Measurements from ENCODE around the gene CTDSPL. TPM values are rescaled to one million over a fixed set of nuclear protein-coding genes. Genes with fewer than 3 reads are reported as not detected.

Gene CTDSPL
- total RNA-seq, 1 donor from 2014 or later: 43.4 TPM

DNA sequence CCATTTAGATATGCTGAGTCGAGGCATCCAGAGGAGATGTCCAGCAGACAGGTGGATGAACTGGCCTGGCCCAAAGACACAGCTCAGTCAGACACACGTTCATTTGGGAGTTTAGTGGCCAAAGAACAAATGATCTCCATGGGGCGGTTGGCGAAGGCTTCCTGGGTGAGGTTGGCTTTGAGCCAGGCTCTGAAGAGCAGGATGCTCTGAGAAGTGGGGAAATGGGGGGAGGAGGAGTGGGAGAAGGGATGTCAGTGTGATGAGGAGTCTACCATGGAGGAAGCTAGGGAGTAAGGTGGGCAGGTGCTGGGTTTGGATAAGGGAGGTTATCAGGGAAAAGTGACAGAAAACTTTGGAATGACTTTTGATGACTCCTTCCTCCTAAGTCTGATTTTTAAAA lies 81.4 kb downstream of the CTDSPL start:
- DNase-seq (ENCODE audit: low read depth): no peak

DNA sequence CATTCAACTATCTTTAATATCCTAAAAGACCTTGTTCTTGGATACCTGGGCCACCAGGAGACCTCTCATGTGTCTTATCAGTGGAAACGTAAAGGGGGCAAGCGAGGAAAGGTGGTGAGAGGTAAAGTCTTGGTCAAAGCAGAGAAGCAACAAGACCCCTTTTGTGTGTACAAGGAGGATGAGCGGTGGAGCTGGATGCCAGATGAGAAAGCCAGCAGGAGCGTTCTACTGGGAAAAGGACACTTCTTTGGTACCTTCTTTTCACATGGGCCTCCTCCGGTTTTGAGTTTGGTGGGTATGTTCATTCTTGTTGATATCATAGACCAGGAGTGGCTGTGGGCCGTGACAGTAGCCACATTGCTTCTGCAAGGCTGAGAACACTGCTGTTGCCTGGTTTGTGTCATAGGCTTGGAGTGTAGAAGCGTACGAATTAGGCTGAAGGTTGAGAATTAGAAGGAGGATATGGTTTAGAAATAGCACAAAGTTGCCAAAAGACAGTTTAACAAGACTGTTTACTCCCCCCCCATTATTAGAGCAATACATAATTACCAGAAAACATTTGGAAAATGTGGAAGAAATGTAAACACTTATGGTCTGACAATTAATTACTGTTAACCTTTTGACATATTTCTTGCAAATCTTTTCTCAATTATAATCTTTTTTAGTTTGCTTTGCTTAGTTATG lies 82.1 kb downstream of the CTDSPL start:
- no peak for DNase-seq (ENCODE audit: low read depth)

DNA sequence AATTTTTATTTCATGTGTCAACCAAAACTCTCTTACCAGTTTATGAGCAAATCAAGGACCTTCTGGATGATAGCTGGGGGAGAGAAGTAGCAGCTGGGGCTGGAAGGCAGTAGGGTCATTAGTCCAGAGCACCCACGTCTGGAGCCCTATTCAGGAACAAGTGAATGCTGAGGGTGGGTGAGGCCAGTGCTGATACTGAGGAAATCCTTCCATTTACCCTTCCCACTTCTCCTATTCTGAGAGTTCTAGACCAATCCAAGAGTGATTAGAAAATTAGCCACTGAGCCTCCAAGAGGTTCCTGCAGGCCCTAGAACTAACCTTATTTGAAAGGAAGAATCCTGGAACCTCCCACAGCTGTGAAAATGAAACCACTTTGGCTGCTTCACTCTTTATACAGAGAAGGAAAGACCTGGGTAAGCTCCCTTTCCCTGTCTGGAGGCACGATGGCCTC lies 82.7 kb downstream of the CTDSPL start:
- peak; percentile 57 for DNase-seq (ENCODE audit: low read depth)

DNA sequence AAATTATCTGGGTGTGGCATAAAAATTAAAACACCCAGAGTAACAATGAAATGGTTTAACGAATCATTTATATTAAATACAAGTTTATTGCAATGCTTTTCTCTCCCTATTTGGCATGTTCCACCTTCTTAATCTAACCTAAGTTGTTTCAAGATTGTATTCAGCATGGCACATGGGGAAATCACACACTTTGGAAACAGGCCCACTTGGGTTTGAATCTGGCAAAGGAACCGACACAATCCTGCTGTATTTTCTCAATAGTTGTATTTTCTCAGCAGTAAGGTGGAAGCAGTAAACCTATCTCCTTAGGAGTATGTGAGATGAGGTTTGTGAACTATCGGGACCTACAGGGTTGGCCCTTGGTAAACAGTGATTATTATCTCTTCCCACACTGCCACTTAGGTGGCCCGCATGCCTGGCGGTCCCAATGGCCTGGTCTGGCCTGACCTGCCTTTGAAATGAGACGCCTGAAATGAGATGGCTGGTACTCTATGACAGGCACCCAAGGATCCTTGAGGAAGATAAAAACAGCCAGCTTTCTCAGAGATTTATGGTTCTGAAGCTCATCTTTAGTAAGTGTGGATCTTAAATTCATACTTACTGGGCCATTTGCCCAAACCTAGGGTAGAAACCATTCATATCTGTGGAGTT lies 83.6 kb downstream of the CTDSPL start:
- no peak for DNase-seq (ENCODE audit: low read depth)

DNA sequence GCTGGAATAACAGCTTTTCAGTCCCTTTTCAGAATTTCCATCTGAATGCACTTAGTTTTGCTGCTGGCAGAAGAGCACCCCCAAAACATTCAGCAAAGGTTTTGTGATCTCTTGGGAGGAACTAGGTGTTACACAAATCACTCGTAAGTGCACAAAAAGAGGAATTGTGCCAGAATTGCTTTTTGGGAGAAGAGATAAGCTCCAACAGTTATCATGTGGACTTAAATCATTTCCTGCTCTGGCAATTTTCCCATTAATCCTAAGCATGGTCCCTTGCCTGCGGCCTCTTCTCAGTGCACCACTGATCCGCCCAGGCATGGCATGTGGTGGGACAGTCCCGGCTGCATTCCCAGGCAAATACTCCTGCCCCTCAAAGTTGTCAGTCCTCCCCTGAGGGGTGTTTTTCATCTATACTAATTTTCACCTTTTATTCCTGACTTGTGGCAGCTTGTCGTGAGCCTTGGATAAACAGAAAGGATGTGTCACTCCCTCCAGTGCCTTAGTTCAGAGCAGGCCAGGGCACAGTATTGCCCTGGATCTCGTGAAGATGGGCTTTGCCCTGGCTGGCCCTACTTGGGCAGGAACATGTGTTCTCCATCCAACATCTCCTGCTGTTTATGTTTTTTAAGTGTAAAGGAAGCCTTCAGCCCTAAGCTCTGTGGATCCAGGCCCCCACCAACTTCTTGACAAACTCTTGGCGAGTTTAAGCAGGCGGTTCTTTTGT lies 84.3 kb downstream of the CTDSPL start:
- peak; percentile 80 for DNase-seq (ENCODE audit: low read depth)

DNA sequence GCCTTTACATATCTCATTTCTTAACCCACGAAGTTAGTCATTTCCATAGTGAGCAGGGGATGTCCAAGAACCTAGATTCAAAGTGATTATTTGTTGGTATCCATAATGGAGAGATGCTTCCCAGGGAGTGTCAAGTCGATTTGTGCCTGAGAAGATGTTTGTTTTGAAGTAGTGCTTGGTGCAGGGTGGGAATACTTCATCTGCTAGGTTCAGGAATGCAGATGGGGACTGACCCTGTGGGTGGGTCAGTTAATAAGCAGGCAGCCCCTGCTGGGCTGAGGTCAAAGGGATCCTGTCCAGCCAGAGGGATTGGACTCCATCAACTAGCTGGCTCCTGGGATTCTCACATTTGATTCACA lies 84.8 kb downstream of the CTDSPL start:
- DNase-seq (ENCODE audit: low read depth): no peak

DNA sequence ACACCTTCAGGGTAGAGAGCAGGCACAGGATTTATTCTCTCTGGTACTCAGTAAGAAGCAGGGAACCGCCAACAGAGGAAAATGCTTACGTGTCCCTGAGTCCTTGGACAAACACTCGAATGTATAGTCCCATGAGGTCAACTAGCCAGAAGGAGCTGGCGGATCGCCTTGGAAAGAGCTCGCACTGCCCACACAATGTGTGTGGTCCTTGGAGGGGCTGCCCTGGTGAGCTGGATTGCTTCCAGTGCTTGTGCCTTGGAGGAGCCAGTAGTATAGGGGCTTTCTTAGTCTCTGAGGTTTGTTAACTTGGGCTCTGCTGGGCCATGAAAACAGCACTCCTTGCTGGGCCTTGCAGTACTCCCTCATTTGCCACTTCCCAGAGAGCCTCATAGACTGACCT lies 88.2 kb downstream of the CTDSPL start:
- DNase-seq (ENCODE audit: low read depth): no peak

DNA sequence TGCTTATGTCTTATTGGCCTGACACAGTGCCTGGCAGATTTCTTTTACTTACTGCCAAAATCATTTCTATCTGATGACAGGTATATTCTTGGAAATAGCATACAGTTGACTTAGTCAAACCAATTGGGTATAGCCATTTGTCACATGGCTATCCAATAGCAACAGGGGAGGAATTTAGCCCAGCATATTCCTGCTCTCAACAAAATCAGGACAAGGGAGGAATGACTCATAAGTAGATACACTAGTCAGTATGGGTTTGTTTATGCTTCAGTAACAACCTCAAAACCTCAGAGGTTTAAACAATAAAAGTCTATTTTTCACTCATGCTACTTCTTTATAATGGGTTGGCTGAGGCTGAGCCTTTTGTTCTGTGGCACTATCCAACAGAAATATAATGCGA lies 90.9 kb downstream of the CTDSPL start:
- DNase-seq (ENCODE audit: low read depth): no peak

DNA sequence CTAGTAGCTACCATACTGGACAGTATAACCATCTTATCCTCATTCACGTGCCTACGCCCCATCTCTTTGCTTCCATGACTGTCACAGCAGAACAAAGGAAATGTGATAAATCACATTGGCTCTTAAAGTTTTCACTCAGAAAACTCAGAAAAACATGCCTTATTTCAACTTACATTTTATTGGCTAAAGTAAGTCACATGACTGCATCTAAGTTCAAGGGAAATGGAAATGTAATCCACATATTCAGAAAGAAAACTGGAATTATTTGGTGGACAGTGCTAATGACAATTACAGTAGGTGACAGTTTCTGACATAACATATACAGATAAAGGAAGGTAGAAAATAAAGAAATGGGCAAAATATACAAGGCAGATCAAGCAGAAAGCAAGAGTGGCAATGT lies 91.5 kb downstream of the CTDSPL start:
- DNase-seq (ENCODE audit: low read depth): no peak

DNA sequence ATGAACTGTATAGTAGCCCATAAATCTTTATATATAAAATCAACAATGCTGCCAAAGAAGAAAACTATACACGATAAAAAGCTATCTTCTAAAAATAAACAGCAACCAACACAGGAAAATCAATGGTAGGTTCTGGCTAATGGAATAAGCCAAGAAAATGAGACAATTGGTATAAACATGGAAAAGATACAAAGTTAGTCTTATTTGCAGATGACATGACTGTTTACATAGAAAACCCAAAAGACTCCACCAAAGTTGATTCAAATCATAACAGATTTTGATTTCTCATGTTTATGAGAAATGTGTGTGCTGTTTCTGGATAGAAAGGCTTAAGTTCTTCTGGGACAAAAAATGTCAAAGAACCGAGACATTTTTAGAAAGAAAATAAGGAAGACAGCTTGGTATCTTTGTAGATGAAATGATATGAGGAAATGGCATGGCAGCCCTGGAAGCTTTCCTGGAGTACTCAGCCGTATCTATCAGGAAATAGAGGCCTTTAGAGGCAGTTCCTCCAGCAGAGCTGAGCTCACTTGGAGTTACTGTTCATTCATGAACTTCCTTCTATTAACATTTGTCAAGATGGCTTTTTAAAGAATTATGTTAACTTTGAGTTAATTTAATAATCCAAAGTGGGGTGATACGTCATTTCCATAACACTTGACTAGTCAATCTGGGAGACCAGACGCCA lies 92.2 kb downstream of the CTDSPL start:
- no peak for DNase-seq (ENCODE audit: low read depth)

DNA sequence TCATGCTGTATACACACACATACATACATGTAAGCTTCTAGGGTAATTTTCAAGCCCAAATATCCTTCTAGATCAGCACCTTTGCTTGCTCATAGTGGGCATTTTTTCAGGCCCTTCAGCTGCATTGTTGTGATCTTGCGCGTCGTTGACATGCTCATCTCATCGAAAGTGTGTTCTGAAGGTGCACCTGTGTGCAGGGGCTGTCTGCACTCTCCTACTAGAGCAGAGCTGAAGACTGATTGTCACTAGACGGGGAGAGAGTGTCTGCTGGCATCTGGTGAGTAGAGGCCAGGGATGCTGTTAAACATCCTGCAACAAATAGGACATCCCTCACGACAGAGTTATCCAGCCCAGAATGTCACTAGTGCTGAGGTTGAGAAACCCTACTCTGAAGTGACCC lies 93.2 kb downstream of the CTDSPL start:
- no peak for DNase-seq (ENCODE audit: low read depth)

DNA sequence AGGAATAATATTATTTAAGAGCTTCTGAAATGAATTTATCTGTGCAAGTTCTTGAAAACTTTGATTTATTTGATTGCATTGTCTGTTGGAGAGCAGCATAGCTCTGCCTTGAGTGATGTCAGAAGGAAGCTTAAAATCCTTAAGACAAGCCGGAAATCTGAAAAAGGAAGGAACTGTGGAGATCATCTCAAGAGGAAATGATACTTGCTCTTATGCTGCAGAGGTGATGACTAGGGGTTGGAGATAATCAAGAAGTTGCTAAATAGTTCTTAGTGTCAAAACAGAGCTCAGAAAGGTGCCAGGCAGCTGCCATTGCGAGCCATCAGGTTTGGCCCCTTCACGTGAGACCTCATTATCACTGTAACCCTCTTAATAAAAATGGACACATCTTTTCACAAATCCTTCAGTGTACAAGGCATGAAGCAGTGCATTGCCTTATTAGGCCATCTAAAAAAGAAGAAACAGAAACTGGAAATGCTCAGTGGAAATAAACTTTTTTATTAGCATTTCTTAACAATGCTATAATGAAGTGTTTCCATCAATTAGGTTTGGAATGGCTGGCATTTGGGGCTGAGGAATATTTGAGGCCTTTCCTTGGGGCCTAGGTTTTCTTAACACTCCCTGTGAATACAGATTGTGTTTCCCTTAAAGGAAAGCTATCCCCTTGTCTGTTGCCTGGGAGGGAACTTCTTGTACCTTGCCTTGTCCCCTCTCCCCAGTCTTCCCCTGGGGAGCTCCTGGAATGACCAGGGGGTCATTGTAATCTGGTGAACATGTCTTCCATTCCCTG lies 94.4 kb downstream of the CTDSPL start:
- no peak for DNase-seq (ENCODE audit: low read depth)

DNA sequence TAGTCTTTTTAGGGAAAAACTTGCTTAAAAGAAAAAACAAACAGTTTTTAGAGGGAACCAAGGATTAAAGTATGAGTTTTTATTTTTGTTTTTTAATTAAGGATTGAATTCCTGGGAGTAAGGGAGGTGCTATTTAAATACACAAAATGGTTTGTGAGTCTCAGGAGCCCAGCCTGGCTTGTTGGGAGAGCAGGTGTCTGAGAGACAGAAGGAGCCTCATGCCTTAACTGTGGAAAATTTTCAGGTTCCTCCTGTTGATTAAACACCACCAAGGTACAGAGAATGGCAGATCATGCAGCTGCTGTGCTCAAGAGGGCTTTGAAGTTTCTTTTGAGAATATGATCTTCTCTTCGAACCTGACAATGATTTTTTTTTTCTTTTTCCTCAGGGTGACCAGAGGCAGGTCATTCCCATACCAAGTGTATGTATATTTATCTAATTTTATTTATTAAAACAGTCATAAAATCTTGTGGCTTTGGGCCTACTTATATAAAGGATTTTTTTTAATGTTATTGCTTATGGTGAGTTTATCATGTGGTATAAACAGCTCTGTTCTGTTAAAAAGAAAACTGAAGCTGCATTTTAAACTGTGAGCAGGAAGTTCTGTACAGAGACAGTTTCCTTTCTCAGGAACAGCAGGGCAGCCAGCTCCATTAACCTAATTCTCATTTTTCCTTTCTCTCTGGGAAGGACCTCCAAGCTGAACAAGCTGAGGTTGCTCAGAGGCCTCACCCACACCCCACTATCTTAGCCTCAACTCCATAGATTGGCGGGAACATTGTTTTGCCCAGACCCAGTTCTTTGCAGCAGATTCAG lies 95.3 kb downstream of the CTDSPL start:
- no peak for DNase-seq (ENCODE audit: low read depth)

DNA sequence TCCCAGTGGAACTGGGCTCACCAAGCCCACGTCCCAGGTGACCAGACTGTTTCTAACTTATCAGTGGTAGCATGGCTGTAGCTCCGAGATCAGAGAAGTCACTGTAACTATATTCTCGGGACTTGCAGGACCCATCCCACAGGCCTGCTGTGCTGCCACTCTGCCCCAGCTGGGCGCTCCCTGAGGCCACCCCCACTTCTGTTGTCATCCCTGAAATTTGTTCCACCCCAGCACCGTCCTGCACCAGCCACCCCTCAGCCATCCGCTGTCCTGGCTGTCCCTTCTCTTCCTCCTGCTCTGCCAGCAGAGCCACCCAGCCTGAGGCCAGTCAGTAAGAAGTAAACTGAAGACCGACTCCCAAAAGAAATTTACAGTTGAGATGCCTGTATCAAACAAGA lies 95.9 kb downstream of the CTDSPL start:
- no peak for DNase-seq (ENCODE audit: low read depth)

DNA sequence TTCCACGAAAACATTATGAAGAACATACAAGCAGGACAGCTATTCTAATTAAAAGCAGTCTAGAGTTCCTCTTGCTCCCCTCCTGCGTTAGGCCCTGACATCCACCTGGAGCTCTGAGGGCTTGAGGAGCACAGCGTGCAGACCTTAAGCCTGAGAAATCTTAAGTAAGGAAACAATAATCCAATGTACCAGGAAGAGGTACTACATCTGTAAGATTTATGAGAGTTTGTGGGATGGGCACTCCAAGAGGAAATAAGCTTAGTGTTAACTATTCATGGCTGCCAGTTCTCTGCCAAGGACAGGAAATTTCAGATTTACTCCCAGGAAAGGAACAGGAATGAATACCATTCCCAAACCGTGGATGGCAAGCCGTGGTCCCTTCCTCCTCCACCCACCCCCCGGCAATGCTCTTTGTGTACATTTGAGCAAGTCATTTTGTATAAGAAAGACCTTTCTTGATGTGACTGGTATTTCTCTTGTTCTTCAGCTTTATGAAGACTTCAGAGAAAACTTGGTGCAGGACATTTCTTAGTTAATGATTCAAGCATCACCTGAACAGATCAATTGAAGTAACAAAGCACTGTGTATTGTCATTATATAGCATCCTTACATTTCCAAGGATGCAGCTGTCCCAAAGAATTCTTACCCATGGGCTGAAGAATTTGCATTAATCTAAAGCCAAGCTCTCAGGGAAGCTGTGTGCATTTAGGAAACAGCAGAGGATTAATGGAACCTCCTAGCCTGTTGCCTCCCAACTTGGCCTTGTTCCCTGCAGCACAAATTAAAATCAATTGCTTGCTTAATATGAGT lies 100.1 kb downstream of the CTDSPL start:
- DNase-seq (ENCODE audit: low read depth): peak; percentile 62

DNA sequence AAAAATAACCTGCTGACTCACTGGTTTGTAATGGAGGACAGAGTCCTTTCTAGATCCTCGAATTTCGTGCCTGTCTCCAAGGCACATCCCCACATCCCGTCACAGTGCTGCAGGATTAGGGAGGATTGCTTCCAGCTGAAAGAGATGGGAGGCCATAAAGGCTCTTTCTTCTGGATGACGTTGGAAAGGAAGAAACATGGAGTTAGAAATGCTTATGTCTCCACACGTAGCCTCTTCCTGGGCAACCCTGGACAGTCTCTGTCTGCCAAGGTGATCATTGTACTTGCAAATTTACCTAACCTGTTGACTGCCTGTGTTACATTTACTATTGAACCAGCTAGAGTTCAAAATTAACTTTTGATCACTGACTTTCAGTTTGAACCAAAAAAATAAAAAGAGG lies 101.3 kb downstream of the CTDSPL start:
- no peak for DNase-seq (ENCODE audit: low read depth)

DNA sequence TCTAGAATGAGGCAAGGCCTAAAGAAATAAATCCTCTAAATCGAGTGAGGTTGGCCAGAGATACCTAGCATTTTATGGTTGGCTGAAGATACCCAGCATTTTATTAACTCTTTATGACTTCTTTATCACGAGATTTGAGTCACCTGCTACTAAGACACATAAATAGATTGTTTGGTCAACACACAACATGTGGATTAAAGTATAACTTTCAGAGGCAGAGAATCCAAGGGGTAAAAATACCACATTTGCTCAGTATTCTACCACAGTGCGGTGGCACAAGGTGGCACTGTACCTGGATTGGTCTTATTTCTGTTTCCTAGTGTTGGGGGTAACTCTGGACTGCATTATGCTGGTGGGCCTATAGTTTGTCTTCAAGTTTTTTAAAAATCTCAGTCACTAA lies 102.0 kb downstream of the CTDSPL start:
- DNase-seq (ENCODE audit: low read depth): peak; percentile 96

DNA sequence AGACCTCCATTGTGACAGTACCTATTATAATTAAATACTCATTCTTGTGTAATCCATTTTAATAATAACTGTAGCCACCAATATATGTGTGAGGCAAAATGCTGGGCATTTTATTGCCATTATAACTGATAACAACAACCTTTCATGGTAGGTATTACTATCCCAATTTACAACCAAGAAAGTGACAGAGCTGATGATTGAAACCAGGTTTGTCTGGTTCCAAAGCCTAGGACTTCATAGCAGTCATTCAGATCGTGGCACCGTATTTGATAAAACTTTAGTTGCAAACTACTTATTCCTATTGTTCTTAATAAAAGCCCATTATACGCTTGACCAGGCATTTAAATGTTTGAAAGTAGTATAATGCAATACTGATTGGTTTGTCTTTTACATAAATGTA lies 102.5 kb downstream of the CTDSPL start:
- DNase-seq (ENCODE audit: low read depth): no peak

DNA sequence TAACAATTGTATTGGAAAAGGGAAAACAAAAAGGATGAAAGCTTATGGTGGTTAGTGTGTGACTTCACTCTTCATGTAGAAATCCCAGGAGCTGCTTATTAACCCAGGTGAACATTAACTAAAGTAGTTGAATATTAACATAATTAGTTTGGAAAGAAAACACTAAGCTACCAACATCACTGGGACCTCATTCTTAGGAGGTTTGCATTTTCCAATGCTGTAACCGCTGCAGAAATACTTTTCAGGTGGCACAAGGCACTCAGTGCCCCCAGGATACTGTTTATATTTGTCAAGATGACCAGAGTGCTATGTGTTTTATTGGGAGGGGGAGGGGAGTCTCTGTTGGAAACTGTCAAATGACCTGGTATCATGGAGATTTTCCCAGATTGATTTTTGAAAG lies 103.0 kb downstream of the CTDSPL start:
- peak; percentile 99 for DNase-seq (ENCODE audit: low read depth)

DNA sequence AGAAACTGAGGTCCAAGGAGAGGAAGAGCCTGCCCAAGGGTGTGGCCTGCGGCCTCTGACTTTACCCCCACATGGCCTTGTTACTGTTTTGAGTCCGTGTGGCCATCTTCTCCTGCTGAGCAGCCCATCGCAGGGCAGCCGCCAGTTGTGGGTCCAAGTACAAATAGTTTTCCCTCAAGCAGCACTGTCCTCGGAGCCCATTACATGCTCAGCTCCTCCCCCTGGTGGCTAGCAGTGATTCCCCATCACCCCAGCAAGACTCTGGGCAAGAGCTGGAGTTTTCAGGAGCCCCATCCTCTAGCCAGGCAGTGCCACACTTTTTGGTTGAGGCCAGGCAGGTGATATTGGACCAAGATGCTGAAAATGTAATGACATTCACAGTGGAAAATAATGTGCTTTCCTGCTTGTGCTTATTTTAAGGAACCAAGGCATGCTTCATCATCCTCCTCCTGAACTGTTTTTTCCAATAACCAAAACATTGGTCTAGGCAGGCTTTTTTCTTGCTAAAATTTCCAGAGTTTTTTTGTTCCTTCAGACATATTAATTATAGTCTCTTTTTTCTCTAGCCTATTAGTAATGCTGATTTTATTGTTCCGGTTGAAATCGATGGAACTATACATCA lies 105.7 kb downstream of the CTDSPL start:
- DNase-seq (ENCODE audit: low read depth): peak; percentile 51

Data from renal cortical epithelial cell (primary cell).